ENCODE measurements around the gene STX3. TPM values are rescaled to one million over a fixed set of nuclear protein-coding genes. Genes with fewer than 3 reads are reported as not detected.
"Not testable (repeated sequence)": the region's sequence is repeated elsewhere in the genome, so short reads cannot be mapped to it uniquely, and the experiment has no call there.

Gene STX3
- total and polyA plus RNA-seq, 2 donors (not counting 3 experiments of a cell fraction or from before 2014, with no cell fraction given): 40.3 to 49.7 TPM

- Histone ChIP-seq H4K20me1 (replicated peaks; ENCODE audit: control insufficient read depth, extremely low read depth, insufficient read depth, low read length) (no peaks in the 10 kb centered on the region), H3K9me3 (replicated peaks; ENCODE audit: control insufficient read depth, insufficient read depth, low read length) (no peaks in the 10 kb centered on the region), H3K9me1 (replicated peaks; ENCODE audit: control insufficient read depth, extremely low read depth, insufficient read depth, low read length) (no peaks in the 10 kb centered on the region), H3K79me2 (ENCODE audit: control insufficient read depth, insufficient read depth, low read length) (peaks cover 8% of the 10 kb centered on the region), H3K27ac (ENCODE audit: insufficient read depth, low read depth, low read length) (no peak overlapping the region), H2AFZ (ENCODE audit: low read depth, low read length) (no peak overlapping the region), H3K4me2 (ENCODE audit: insufficient read depth, low read length) (no peak overlapping the region), H3K4me3 (replicated peaks in 1 of 3; ENCODE audit: insufficient read depth in 1 of 3, low read depth in 1 of 3, low read length in 3 of 3) (no peak overlapping the region), H3K36me3 (ENCODE audit: control insufficient read depth in 2 of 2, extremely low read depth in 1 of 2, insufficient read depth in 2 of 2, low read length in 2 of 2) (no peaks in the 10 kb centered on the region), H3K9ac (replicated peaks; ENCODE audit: extremely low read depth, insufficient read depth, low read length) (no peak overlapping the region), H3K27me3 (ENCODE audit: control insufficient read depth in 2 of 2, insufficient read depth in 2 of 2, low read length in 2 of 2) (no peaks in the 10 kb centered on the region), H3K4me1 (ENCODE audit: control insufficient read depth, extremely low read depth, insufficient read depth, low read length) (peaks cover 6% of the 10 kb centered on the region)
- dilution Hi-C loops (cut with MboI; ENCODE audit: extremely low pct_ligation_motif_present, low sequenced_read_pairs) (no loop called here), intact Hi-C loops (cut with micrococcal nuclease) (no loop called here)
- BruUV-seq (replicated peaks): no TSS peak
- no peak for TF ChIP-seq CTCF (IDR thresholded peaks at IDR 0.05; ENCODE audit: extremely low read depth in 1 of 2, insufficient read depth in 1 of 2, low read depth in 1 of 2, low read length in 2 of 2)
- no peak for TF ChIP-seq POLR2AphosphoS5 (IDR thresholded peaks at IDR 0.05; ENCODE audit: insufficient read depth, low read depth, low read length)
- FAIRE-seq: no peak
- ChIA-PET POLR2A (no interaction called here), CTCF (interaction anchor here (3.3 kb wide), 1 partner anchor 105 kb away, joined by 11 read pairs; no protein-coding TSS in a partner anchor)
- no peak for DNase-seq (ENCODE audit: low read depth, low spot score)
Measured at GRCh38 chr11:59814021-59814420, 58.8 kb downstream of the STX3 start.

- no peaks in the 10 kb centered on the region for H3K79me2 ChIP-seq (ENCODE audit: control insufficient read depth, insufficient read depth, low read length)
- no peak overlapping the region for H3K4me3 ChIP-seq (replicated peaks in 1 of 3; ENCODE audit: insufficient read depth in 1 of 3, low read depth in 1 of 3, low read length in 3 of 3)
- no peaks in the 10 kb centered on the region for H3K9me3 ChIP-seq (replicated peaks; ENCODE audit: control insufficient read depth, insufficient read depth, low read length)
- H2AFZ ChIP-seq (ENCODE audit: low read depth, low read length): no peak overlapping the region
- H3K27me3 ChIP-seq (ENCODE audit: control insufficient read depth in 2 of 2, insufficient read depth in 2 of 2, low read length in 2 of 2): no peaks in the 10 kb centered on the region
- H3K4me1 ChIP-seq (ENCODE audit: control insufficient read depth, extremely low read depth, insufficient read depth, low read length): peaks cover 3% of the 10 kb centered on the region
- FAIRE-seq: no peak
- no peaks in the 10 kb centered on the region for H3K9me1 ChIP-seq (replicated peaks; ENCODE audit: control insufficient read depth, extremely low read depth, insufficient read depth, low read length)
- H3K27ac ChIP-seq (ENCODE audit: insufficient read depth, low read depth, low read length): no peak overlapping the region
- no peak for DNase-seq (ENCODE audit: low read depth, low spot score)
- no peak for TF ChIP-seq MAX (IDR thresholded peaks at IDR 0.05; ENCODE audit: insufficient read depth, insufficient read length)
- TF ChIP-seq GATA2 (IDR thresholded peaks at IDR 0.05; ENCODE audit: insufficient read depth, insufficient read length, low read depth, low read length): no peak
- no peak for TF ChIP-seq POLR2AphosphoS5 (IDR thresholded peaks at IDR 0.05; ENCODE audit: insufficient read depth, low read depth, low read length)
- CTCF ChIA-PET: interaction anchor here (1.0 to 3.3 kb wide), 4 partner anchors 9 to 104 kb away, joined by 3 to 11 read pairs (median 4); no protein-coding TSS in a partner anchor
- H3K4me2 ChIP-seq (ENCODE audit: insufficient read depth, low read length): no peak overlapping the region
- POLR2A ChIA-PET: no interaction called here
- H3K36me3 ChIP-seq (ENCODE audit: control insufficient read depth in 2 of 2, extremely low read depth in 1 of 2, insufficient read depth in 2 of 2, low read length in 2 of 2): no peaks in the 10 kb centered on the region
- BruUV-seq (replicated peaks): no TSS peak
- intact Hi-C loops (cut with micrococcal nuclease): no loop called here
- H3K9ac ChIP-seq (replicated peaks; ENCODE audit: extremely low read depth, insufficient read depth, low read length): no peak overlapping the region
- no peaks in the 10 kb centered on the region for H4K20me1 ChIP-seq (replicated peaks; ENCODE audit: control insufficient read depth, extremely low read depth, insufficient read depth, low read length)
- dilution Hi-C loops (cut with MboI; ENCODE audit: extremely low pct_ligation_motif_present, low sequenced_read_pairs): no loop called here
Measured at GRCh38 chr11:59815754-59816153, 60.6 kb downstream of the STX3 start.

- H3K36me3 ChIP-seq (ENCODE audit: control insufficient read depth in 2 of 2, extremely low read depth in 1 of 2, insufficient read depth in 2 of 2, low read length in 2 of 2); dilution Hi-C loops (cut with MboI; ENCODE audit: extremely low pct_ligation_motif_present, low sequenced_read_pairs); POLR2A ChIA-PET: not testable (repeated sequence)
Measured at GRCh38 chr11:59816434-59816833, 61.3 kb downstream of the STX3 start.

More at GRCh38 chr11:59816434-59816833, 61.3 kb downstream of the STX3 start:
- H4K20me1 ChIP-seq (replicated peaks; ENCODE audit: control insufficient read depth, extremely low read depth, insufficient read depth, low read length); H3K4me3 ChIP-seq (replicated peaks in 1 of 3; ENCODE audit: insufficient read depth in 1 of 3, low read depth in 1 of 3, low read length in 3 of 3); H3K9ac ChIP-seq (replicated peaks; ENCODE audit: extremely low read depth, insufficient read depth, low read length); FAIRE-seq; H3K27me3 ChIP-seq (ENCODE audit: control insufficient read depth in 2 of 2, insufficient read depth in 2 of 2, low read length in 2 of 2); DNase-seq (ENCODE audit: low read depth, low spot score); H3K9me3 ChIP-seq (replicated peaks; ENCODE audit: control insufficient read depth, insufficient read depth, low read length); H3K4me1 ChIP-seq (ENCODE audit: control insufficient read depth, extremely low read depth, insufficient read depth, low read length); H3K9me1 ChIP-seq (replicated peaks; ENCODE audit: control insufficient read depth, extremely low read depth, insufficient read depth, low read length); H3K4me2 ChIP-seq (ENCODE audit: insufficient read depth, low read length); H3K27ac ChIP-seq (ENCODE audit: insufficient read depth, low read depth, low read length); intact Hi-C loops (cut with micrococcal nuclease); H2AFZ ChIP-seq (ENCODE audit: low read depth, low read length); BruUV-seq (replicated peaks); H3K79me2 ChIP-seq (ENCODE audit: control insufficient read depth, insufficient read depth, low read length): not testable (repeated sequence)
- CTCF ChIA-PET: interaction anchor here (3.3 kb wide), 1 partner anchor 103 kb away, joined by 11 read pairs; no protein-coding TSS in a partner anchor
